ENCODE measurements around the gene P2RY10.

The P2RY10 gene

GRCh38 chrX:78950009-78950835 is 5.0 kb downstream of the P2RY10 start:
- TF ChIP-seq, protein P1, sequence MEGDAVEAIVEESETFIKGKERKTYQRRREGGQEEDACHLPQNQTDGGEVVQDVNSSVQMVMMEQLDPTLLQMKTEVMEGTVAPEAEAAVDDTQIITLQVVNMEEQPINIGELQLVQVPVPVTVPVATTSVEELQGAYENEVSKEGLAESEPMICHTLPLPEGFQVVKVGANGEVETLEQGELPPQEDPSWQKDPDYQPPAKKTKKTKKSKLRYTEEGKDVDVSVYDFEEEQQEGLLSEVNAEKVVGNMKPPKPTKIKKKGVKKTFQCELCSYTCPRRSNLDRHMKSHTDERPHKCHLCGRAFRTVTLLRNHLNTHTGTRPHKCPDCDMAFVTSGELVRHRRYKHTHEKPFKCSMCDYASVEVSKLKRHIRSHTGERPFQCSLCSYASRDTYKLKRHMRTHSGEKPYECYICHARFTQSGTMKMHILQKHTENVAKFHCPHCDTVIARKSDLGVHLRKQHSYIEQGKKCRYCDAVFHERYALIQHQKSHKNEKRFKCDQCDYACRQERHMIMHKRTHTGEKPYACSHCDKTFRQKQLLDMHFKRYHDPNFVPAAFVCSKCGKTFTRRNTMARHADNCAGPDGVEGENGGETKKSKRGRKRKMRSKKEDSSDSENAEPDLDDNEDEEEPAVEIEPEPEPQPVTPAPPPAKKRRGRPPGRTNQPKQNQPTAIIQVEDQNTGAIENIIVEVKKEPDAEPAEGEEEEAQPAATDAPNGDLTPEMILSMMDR (IDR thresholded peaks at IDR 0.05; ENCODE audit: insufficient read depth, low read length) = no peak
- TF ChIP-seq GABPA (IDR thresholded peaks at IDR 0.05; ENCODE audit: low read depth) = no peak
- no peak for TF ChIP-seq SPI1 (IDR thresholded peaks at IDR 0.05; ENCODE audit: borderline replicate concordance, low read depth)
- no peak for TF ChIP-seq POLR2AphosphoS5 (IDR thresholded peaks at IDR 0.05; ENCODE audit: low read depth)
- TF ChIP-seq REST (IDR thresholded peaks at IDR 0.05; ENCODE audit: insufficient replicate concordance, low read depth) = no peak
- Histone ChIP-seq H3K27me3 (ENCODE audit: insufficient read depth, poor library complexity, severe bottlenecking) (no peaks in the 10 kb centered on the region), H3K4me3 (replicated peaks; ENCODE audit: insufficient read depth, low read length) (no peak overlapping the region), H3K27ac (replicated peaks) (no peak overlapping the region)
- DNase-seq (ENCODE audit: low read depth in 1 of 2, low spot score in 1 of 2) = no peak

- Histone ChIP-seq H3K27ac (replicated peaks) (no peak overlapping the region), H3K4me3 (replicated peaks; ENCODE audit: insufficient read depth, low read length) (no peak overlapping the region)
Measured at GRCh38 chrX:78957049-78957767, 12.0 kb downstream of the P2RY10 start.

More at GRCh38 chrX:78957049-78957767, 12.0 kb downstream of the P2RY10 start:
- no peak for DNase-seq (ENCODE audit: low read depth in 1 of 2, low spot score in 1 of 2)
- H3K27me3 ChIP-seq (ENCODE audit: insufficient read depth, poor library complexity, severe bottlenecking) = no peaks in the 10 kb centered on the region
- TF ChIP-seq REST (IDR thresholded peaks at IDR 0.05; ENCODE audit: insufficient replicate concordance, low read depth) (no peak), GABPA (IDR thresholded peaks at IDR 0.05; ENCODE audit: low read depth) (no peak), SPI1 (IDR thresholded peaks at IDR 0.05; ENCODE audit: borderline replicate concordance, low read depth) (no peak), POLR2AphosphoS5 (IDR thresholded peaks at IDR 0.05; ENCODE audit: low read depth) (no peak)
- TF ChIP-seq, protein P1 (IDR thresholded peaks at IDR 0.05; ENCODE audit: insufficient read depth, low read length) = no peak
